Fibroblast of lung (primary cell): ENCODE results near the gene GDF2.

Source experiments
- EZH2 ChIP-seq: IDR thresholded peaks from 2 replicates; pipeline ENCODE4 v1.5.1; 2012; ENCODE audit warnings: low read length, control low read depth, mild to moderate bottlenecking; ENCODE audit errors: missing control alignments
- TF ChIP-seq, protein P1 (sequence below), 2 donors: IDR thresholded peaks in 1 of 2; conservative IDR thresholded peaks in 1 of 2; 1 replicate in 1 of 2; 2 replicates in 1 of 2; pipeline ENCODE4 v1.5.1; 2011 to 2012; ENCODE audit warnings: low read length in 2 of 2, control low read depth in 1 of 2, inconsistent platforms in 1 of 2, low read depth in 1 of 2, mild to moderate bottlenecking in 1 of 2

DNA sequence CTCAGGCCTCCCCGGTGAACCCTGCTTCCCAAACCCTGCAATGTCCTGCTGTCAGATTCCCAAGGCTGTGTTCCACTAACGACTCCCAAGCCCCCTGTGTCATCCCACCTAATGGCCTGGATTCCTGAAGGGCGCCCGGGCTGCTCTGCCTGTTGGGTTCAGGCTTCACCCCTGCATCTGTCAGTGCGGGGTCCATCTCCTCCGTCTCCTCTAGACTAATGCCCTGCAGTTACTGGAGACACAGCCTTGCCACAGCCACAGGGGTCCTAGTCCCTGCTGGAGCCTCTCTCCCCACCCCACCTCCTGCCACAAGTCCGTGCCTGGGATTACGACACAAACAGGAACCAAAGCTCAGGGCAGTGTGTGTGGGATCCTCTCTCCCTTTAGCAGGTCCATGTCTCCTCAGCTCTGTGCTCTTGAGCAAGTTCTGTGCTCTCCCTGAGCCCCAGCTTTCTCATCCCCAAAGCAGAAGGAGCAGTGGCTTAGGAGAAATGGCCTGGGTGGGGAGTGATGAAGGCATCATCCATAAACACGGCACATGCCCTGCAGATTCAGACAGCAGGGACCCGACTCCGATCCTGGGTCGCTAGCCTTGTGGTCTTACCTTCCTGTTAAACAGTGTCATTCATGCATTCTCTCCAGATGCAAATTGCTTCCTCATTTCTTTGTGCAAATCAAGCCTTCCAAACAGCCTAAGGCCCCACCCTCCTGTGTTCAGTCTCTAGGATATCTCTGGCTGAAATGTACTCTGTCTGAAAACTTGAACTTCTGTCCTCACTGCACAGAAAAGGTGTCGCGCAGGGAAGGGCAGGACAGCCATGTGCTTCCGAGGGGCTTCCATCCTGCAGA is 17.7 kb downstream of the GDF2 start:
- no peak for TF ChIP-seq EZH2
- TF ChIP-seq, protein P1, sequence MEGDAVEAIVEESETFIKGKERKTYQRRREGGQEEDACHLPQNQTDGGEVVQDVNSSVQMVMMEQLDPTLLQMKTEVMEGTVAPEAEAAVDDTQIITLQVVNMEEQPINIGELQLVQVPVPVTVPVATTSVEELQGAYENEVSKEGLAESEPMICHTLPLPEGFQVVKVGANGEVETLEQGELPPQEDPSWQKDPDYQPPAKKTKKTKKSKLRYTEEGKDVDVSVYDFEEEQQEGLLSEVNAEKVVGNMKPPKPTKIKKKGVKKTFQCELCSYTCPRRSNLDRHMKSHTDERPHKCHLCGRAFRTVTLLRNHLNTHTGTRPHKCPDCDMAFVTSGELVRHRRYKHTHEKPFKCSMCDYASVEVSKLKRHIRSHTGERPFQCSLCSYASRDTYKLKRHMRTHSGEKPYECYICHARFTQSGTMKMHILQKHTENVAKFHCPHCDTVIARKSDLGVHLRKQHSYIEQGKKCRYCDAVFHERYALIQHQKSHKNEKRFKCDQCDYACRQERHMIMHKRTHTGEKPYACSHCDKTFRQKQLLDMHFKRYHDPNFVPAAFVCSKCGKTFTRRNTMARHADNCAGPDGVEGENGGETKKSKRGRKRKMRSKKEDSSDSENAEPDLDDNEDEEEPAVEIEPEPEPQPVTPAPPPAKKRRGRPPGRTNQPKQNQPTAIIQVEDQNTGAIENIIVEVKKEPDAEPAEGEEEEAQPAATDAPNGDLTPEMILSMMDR (conservative IDR thresholded peaks at IDR 0.05 in 1 of 2, IDR thresholded peaks at IDR 0.05 in 1 of 2; ENCODE audit: low read depth in 1 of 2, low read length in 2 of 2): no peak
